ENCODE measurements around the gene ENAM. TPM values are rescaled to one million over a fixed set of nuclear protein-coding genes. Genes with fewer than 3 reads are reported as not detected.
"Not testable (repeated sequence)": the region's sequence is repeated elsewhere in the genome, so short reads cannot be mapped to it uniquely, and the experiment has no call there.

Gene ENAM
- total RNA-seq, 1 donor from 2014 or later, result 0.21 TPM

DNA sequence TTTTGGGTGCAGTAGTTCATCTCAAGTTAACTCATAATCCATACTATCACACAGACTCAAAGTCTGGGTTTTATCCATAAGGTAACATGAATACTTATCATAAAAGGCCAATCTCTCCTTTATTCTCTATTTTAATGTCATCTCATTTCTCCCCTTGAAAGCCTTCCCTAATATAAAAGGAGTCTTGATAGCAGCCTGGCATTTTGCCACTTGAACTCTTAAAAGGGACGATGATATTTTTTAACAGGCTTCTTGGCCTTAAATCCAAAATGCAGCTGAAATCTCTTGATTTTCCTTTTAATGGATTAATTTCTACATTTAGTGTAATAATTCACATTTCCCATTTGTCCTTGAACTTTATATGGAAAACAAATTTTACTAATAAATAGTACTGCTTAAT is 46.2 kb downstream of the ENAM start:
- TF ChIP-seq, protein P1, sequence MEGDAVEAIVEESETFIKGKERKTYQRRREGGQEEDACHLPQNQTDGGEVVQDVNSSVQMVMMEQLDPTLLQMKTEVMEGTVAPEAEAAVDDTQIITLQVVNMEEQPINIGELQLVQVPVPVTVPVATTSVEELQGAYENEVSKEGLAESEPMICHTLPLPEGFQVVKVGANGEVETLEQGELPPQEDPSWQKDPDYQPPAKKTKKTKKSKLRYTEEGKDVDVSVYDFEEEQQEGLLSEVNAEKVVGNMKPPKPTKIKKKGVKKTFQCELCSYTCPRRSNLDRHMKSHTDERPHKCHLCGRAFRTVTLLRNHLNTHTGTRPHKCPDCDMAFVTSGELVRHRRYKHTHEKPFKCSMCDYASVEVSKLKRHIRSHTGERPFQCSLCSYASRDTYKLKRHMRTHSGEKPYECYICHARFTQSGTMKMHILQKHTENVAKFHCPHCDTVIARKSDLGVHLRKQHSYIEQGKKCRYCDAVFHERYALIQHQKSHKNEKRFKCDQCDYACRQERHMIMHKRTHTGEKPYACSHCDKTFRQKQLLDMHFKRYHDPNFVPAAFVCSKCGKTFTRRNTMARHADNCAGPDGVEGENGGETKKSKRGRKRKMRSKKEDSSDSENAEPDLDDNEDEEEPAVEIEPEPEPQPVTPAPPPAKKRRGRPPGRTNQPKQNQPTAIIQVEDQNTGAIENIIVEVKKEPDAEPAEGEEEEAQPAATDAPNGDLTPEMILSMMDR (IDR thresholded peaks at IDR 0.05; ENCODE audit: insufficient read depth, low read length, poor library complexity, severe bottlenecking), result no peak
- H3K36me3 ChIP-seq (ENCODE audit: control insufficient read depth, insufficient read depth, low read length), result no peaks in the 10 kb centered on the region
- H3K27me3 ChIP-seq (ENCODE audit: control insufficient read depth, insufficient read depth, low read length), result no peaks in the 10 kb centered on the region
- no peak overlapping the region for H3K4me3 ChIP-seq (ENCODE audit: low read depth, low read length)
- no peak for DNase-seq (ENCODE audit: low read depth)

DNA sequence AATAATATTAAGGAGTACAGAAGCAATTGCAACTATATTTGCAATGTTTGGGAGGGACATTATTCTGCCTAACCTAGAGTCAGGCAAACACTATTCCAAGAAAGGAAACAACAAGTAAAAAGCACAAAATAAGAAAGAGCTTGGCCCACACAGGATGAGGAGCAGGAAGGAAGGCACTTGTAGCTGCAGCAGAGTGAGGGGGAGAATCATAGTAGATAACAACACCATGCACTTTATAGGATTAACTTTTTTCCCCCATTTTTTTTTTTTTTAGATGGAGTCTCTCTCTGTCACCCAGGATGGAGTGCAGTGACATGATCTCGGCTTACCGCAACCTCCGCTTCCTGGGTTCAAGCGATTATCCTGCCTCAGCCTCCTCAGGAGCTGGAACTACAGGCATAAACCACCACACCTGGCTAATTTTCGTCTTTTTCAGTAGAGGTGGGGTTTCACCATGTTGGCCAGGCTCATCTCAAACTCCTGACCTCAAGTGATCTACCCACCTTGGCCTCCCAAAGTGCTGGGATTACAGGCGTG is 48.1 kb downstream of the ENAM start:
- H3K27me3 ChIP-seq (ENCODE audit: control insufficient read depth, insufficient read depth, low read length), result no peaks in the 10 kb centered on the region
- TF ChIP-seq, protein P1 (IDR thresholded peaks at IDR 0.05; ENCODE audit: insufficient read depth, low read length, poor library complexity, severe bottlenecking), result no peak
- no peak for DNase-seq (ENCODE audit: low read depth)
- H3K4me3 ChIP-seq (ENCODE audit: low read depth, low read length), result no peak overlapping the region
- no peaks in the 10 kb centered on the region for H3K36me3 ChIP-seq (ENCODE audit: control insufficient read depth, insufficient read depth, low read length)

DNA sequence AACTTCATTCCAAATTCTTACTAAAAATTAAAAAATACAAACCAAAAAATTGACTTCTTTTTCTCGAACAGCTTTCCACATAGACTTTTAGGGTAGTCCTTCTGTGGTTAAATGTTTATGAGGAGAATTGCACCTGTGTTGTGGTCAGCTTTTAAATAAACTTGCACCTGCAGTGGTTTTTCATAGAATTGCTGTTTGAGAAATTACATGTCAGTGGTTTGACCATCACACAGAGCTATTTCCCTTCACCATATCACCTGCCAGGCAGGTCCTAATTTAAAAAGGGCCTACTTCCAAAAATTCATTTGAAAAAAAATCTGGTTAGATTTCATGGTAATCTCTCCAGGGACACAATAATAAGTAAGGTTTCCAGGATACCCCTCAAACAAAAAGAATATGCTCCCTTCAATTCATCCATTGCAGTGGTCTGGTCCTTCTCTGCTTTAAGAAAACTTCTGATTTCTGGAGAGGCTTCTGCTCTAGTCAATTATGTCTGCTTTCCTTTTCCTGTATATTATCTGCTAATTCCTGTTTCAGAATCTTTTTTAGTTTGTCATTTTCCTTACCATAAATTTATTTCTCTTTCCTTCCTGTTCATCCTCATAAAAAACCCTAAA is 49.9 kb downstream of the ENAM start:
- H3K27me3 ChIP-seq (ENCODE audit: control insufficient read depth, insufficient read depth, low read length), result no peaks in the 10 kb centered on the region
- H3K4me3 ChIP-seq (ENCODE audit: low read depth, low read length), result no peak overlapping the region
- no peaks in the 10 kb centered on the region for H3K36me3 ChIP-seq (ENCODE audit: control insufficient read depth, insufficient read depth, low read length)
- no peak for DNase-seq (ENCODE audit: low read depth)
- TF ChIP-seq, protein P1 (IDR thresholded peaks at IDR 0.05; ENCODE audit: insufficient read depth, low read length, poor library complexity, severe bottlenecking), result no peak

DNA sequence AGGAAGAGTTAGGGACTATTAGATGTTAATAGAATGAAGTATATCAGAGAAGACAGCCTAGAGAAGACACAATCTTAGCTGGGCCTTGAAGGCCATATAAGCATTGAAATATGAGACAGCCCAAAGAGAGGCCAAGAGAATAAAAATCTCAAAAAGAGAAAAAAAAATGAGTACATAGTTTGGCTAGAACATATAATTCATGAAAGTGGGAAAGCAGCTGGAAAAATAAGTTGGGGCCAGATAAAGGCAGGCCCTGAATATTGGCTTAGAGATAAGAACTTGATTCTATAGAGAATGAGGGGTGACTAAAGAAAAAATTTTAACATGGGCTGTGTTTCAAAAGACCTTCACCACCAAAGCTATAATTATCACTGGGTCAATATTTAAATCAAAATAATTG is 52.4 kb downstream of the ENAM start:
- no peak overlapping the region for H3K4me3 ChIP-seq (ENCODE audit: low read depth, low read length)
- TF ChIP-seq, protein P1 (IDR thresholded peaks at IDR 0.05; ENCODE audit: insufficient read depth, low read length, poor library complexity, severe bottlenecking), result no peak
- no peaks in the 10 kb centered on the region for H3K36me3 ChIP-seq (ENCODE audit: control insufficient read depth, insufficient read depth, low read length)
- DNase-seq (ENCODE audit: low read depth), result no peak
- H3K27me3 ChIP-seq (ENCODE audit: control insufficient read depth, insufficient read depth, low read length), result no peaks in the 10 kb centered on the region

DNA sequence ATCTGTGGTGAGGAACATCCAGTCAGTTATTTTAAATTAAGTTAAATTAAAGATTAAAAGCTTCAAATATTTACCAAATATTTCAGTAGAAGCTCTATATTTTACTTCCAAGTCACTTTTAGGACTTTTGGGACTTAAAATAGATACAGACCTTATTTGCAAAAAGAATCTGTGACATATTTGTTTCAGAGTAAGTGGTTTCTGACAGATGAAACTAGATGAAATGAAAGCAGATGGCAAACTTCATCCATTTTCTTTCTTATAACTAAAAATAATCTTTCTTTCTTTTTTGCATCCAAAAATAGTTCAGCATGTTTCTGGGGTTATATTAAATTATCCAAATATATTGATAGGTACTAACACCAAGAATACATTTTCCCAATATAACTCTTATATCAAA is 53.2 kb downstream of the ENAM start:
- TF ChIP-seq, protein P1 (IDR thresholded peaks at IDR 0.05; ENCODE audit: insufficient read depth, low read length, poor library complexity, severe bottlenecking), result no peak
- Histone ChIP-seq H3K4me3 (ENCODE audit: low read depth, low read length) (no peak overlapping the region), H3K36me3 (ENCODE audit: control insufficient read depth, insufficient read depth, low read length) (no peaks in the 10 kb centered on the region), H3K27me3 (ENCODE audit: control insufficient read depth, insufficient read depth, low read length) (no peaks in the 10 kb centered on the region)
- DNase-seq (ENCODE audit: low read depth), result no peak

DNA sequence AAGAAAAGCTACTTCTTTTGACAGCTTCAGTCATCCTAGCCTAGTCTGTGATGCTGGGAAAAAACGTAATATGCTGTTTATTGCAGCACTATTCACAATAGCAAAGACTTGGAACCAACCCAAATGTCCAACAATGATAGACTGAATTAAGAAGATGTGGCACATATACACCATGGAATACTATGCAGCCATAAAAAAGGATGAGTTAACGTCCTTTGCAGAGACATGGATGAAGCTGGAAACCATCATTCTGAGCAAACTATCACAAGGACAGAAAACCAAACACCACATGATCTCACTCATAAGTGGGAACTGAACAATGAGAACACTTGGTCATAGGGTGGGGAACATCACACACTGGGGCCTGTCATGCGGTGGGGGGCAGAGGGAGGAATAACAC is 53.6 kb downstream of the ENAM start:
- not testable (repeated sequence) for H3K36me3 ChIP-seq (ENCODE audit: control insufficient read depth, insufficient read depth, low read length); H3K27me3 ChIP-seq (ENCODE audit: control insufficient read depth, insufficient read depth, low read length); DNase-seq (ENCODE audit: low read depth); H3K4me3 ChIP-seq (ENCODE audit: low read depth, low read length)

Data from kidney epithelial cell (primary cell).